Bronchial epithelial cell (primary cell): ENCODE results near the gene FBXL13. TPM values are rescaled to one million over a fixed set of nuclear protein-coding genes. Genes with fewer than 3 reads are reported as not detected.
"Not testable (repeated sequence)": the region's sequence is repeated elsewhere in the genome, so short reads cannot be mapped to it uniquely, and the experiment has no call there.

ENCODE experiments used
- DNase-seq: peaks from one replicate; pipeline ENCODE4 v3.0.0-alpha.2; 2010; ENCODE audit warnings: low read depth
- FAIRE-seq: peaks from 2 replicates; lab custom pipeline; 2011; peaks lifted over from hg19 to GRCh38; lab: Jason Lieb, UNC
- H3K27me3 ChIP-seq: 2 replicates; pipeline ENCODE4 v1.5.1; 2011; ENCODE audit warnings: low read length; ENCODE audit not compliant: control insufficient read depth, insufficient read depth
- H3K36me3 ChIP-seq: 2 replicates; pipeline ENCODE4 v1.5.1; 2011; ENCODE audit warnings: low read length; ENCODE audit not compliant: control insufficient read depth, insufficient read depth
- H3K4me3 ChIP-seq: 2 replicates; pipeline ENCODE4 v1.5.1; 2011; ENCODE audit warnings: mild to moderate bottlenecking, low read depth, low read length, control low read depth
- CTCF ChIP-seq: IDR thresholded peaks from 2 replicates; pipeline ENCODE4 v1.5.1; 2011; ENCODE audit warnings: mild to moderate bottlenecking, moderate library complexity, low read length, control low read depth, inconsistent platforms; ENCODE audit not compliant: insufficient read depth, severe bottlenecking
- total RNA-seq: library from RNA; depleted of rRNA; stranded (reverse); fragments of >200 nt; gene quantifications from 2 replicates; pipeline ENCODE4 v1.2.1, GENCODE V29; 2014

The FBXL13 gene
- total RNA-seq, 1 donor from 2014 or later: 0.26 TPM

DNA sequence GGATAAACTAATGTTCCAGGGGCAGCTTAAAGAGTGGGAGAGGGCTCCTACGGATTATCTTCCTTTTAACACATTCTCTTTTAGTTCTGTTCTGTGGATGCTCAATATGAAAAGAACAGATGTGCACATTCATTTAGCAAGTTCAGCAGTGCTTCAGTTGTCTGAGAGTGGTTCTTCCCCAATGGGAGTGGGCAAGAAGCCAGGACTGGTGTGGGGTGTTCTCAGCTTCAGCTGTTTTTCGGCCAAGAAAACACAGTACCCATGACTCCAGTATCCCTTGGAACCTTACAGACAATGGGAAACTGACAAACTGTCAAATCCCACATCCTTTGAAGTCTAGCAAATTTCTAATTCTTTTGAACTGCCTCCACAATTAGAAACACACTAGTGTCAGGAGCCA lies 233.3 kb downstream of the FBXL13 start:
- no peaks in the 10 kb centered on the region for H3K27me3 ChIP-seq
- no peaks in the 10 kb centered on the region for H3K36me3 ChIP-seq
- TF ChIP-seq CTCF: no peak
- no peak overlapping the region for H3K4me3 ChIP-seq
- no peak for DNase-seq
- no peak for FAIRE-seq

DNA sequence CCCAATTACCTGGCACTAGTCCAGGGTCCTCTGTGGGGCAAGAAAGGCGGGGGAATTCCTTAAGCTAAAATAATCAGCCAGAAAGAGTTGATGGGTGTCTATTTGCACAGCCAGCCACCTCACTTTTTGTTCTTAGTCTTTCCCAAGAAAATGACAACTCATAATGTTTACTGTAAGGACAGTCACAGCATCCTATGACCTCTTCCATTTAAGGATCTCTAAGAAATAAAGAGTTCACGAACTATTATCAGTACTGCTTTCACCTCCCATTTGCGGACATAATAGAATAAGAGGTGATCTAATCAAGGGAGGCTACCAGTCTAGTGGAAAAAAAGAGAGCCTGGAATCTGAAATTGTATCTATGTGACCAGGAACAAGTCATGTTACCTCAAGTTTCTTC lies 234.2 kb downstream of the FBXL13 start:
- H3K4me3 ChIP-seq: no peak overlapping the region
- no peak for DNase-seq
- TF ChIP-seq CTCF: no peak
- no peaks in the 10 kb centered on the region for H3K36me3 ChIP-seq
- H3K27me3 ChIP-seq: no peaks in the 10 kb centered on the region
- FAIRE-seq: no peak

DNA sequence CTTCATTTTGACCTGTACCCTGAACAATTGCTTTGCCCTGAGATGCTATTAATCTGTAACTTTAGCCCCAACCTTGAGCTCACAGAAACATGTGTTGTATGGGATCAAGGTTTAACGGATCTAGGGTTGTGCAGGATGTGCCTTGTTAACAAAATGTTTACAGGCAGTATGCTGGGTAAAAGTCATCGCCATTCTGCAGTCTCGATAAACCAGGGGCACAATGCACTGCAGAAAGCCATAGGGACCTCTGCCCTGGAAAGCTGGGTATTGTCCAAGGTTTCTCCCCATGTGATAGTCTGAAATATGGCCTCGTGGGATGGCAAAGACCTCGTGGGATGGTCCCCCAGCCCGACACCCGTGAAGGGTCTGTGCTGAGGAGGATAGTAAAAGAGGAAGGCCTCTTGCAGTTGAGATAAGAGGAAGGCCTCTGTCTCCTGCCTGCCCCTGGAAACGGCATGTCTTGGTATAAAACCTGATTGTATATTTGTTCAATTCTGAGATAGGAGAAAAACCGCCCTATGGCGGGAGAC lies 236.0 kb downstream of the FBXL13 start:
- not testable (repeated sequence) for H3K27me3 ChIP-seq, DNase-seq, FAIRE-seq, H3K4me3 ChIP-seq, H3K36me3 ChIP-seq

- FAIRE-seq: no peak
- TF ChIP-seq CTCF: no peak
- Histone ChIP-seq H3K27me3 (no peaks in the 10 kb centered on the region), H3K4me3 (no peak overlapping the region), H3K36me3 (no peaks in the 10 kb centered on the region)
- DNase-seq: no peak
These were observed 236.8 kb downstream of the FBXL13 start for GRCh38 chr7:102837802-102838201.

DNA sequence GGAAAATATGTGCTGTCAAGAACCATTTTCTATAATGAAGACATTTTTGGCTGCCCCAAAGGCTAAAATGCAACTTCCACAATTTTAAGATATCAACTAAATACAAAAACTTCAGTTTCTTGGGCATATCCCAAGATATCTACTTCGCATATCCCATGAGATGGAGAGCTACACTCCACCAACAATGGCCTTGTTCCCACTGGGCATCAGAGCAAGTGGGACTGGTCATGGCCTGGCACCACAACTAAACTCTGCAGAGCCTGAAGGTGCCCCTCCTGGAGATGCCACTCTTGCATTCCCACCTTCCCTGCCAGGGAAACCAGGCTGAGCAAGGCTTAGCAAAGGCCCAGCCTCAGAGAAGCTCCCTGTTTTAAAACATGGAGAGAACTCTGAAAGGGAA lies 237.6 kb downstream of the FBXL13 start:
- TF ChIP-seq CTCF: no peak
- FAIRE-seq: no peak
- no peak for DNase-seq
- H3K27me3 ChIP-seq: no peaks in the 10 kb centered on the region
- H3K4me3 ChIP-seq: no peak overlapping the region
- no peaks in the 10 kb centered on the region for H3K36me3 ChIP-seq

- no peak for TF ChIP-seq CTCF
- DNase-seq (peak; percentile 88), FAIRE-seq (no peak)
- no peak overlapping the region for H3K4me3 ChIP-seq
- H3K36me3 ChIP-seq: no peaks in the 10 kb centered on the region
- no peaks in the 10 kb centered on the region for H3K27me3 ChIP-seq
These were observed 238.2 kb downstream of the FBXL13 start for GRCh38 chr7:102836191-102836919.
